GM12801 (cell line): ENCODE measurements around the gene TMEM119.

Experiments
- TF ChIP-seq, protein P1 (sequence below): IDR thresholded peaks from one replicate; pipeline ENCODE4 v1.5.1; 2011; ENCODE audit warnings: control low read depth; ENCODE audit not compliant: insufficient read length; ENCODE audit errors: extremely low read depth

The TMEM119 gene

GRCh38 chr12:108599541-108599940 is 1.7 kb upstream of the TMEM119 start:
- TF ChIP-seq, protein P1, sequence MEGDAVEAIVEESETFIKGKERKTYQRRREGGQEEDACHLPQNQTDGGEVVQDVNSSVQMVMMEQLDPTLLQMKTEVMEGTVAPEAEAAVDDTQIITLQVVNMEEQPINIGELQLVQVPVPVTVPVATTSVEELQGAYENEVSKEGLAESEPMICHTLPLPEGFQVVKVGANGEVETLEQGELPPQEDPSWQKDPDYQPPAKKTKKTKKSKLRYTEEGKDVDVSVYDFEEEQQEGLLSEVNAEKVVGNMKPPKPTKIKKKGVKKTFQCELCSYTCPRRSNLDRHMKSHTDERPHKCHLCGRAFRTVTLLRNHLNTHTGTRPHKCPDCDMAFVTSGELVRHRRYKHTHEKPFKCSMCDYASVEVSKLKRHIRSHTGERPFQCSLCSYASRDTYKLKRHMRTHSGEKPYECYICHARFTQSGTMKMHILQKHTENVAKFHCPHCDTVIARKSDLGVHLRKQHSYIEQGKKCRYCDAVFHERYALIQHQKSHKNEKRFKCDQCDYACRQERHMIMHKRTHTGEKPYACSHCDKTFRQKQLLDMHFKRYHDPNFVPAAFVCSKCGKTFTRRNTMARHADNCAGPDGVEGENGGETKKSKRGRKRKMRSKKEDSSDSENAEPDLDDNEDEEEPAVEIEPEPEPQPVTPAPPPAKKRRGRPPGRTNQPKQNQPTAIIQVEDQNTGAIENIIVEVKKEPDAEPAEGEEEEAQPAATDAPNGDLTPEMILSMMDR, result no peak

DNA sequence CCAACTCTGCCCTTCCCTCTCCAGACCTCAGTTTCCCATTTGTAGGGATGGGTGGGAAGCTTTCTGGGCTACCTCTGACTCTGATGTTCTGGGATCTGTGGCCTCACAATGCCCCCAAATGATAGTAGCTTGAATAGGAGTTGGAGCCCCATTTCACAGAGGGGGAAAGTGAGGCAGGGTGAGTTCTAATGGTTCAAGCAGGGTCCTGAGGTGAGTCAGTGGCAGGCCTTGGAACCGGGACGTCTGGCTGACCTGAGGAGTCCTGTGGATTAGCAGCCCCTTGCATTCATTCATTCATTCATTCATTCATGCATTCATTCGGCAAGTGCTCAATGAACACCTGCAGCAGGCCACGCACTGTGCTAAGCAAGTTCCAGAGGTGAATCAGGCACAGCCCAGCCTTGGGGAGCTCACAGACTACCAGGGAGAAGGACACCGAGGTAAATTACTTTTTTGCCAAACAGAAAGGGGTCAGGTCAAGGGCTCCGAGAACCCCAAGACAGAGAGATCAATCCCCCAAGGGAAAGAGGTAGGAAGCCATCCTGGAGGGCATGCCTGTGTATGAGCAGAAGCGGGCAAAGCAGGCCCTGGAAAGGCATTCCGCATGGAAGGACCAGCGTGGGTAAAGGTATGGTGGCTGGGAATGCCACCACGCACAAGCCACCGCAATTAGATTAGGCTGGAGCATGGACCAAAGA is 818 bp upstream of the TMEM119 start:
- TF ChIP-seq, protein P1, result no peak

DNA sequence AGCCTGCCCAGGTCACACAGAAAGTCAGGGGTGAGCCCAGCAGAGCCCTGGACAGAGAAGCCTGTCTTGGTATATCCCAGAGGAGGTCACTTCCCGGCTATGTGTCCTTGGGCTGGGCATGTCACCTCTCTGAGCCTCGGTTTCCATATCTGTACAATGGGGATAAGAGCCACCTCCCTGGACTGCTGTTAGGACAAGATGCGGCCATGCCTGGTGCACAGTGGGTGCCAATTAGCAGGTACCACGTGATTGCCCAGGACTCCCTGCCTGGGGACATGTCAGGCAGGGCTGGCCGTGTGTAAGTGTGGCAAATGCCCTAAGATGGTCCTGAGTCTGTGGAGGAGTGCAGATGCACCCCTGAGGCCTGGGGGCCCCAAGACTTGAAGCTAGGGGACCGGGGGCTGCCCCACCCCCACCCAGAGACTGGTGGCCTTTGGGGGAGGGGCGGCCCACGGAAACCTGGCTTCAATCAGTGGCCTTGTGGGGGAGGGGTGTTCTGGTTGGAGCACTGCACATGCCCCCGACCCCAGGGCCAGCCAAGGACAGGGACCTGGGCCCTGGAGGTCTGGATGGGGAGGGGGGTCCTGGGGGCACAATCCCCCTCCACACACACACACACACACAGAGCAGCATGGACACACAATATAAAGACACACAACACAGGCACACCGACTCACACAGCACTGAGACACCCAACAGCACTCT is 878 bp downstream of the TMEM119 start:
- TF ChIP-seq, protein P1, result no peak

GRCh38 chr12:108595711-108596647 is 1.9 kb downstream of the TMEM119 start:
- TF ChIP-seq, protein P1, result no peak

DNA sequence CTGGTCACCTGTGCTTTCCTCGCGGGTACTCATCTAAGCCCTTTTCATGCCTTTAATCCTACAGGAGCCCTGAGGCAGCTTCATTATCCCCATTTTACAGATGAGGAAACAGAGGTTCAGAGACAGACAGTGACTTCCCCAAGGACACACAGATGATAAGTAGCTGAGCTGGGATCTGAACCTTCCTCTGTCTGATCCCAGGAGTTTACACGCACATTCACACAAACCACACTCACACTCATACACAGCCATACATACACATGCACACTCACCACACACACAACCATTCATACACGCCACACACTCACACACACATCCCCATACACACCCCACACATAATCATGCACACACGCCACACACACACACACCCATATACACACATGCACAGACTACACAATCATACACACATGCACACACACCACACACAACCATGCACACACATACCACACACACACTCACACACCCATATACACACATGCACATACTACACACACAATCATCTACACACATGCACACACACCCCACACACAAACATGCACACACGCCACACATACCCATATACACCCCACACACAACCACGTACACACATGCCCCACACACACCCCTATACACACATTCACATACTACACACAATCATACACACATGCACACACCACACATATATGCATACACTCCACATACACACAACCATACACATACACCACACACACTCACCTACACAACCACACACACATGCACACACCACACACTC is 2.7 kb downstream of the TMEM119 start:
- TF ChIP-seq, protein P1, result no peak

- TF ChIP-seq, protein P1, result no peak
These were observed 3.5 kb downstream of the TMEM119 start for GRCh38 chr12:108594323-108594903.
